ENCODE measurements around the gene RBSN.

GRCh38 chr3:15041950-15042349 is 57.0 kb downstream of the RBSN start:
- TF ChIP-seq CTCF (IDR thresholded peaks at IDR 0.05) = no peak
- no peak for TF ChIP-seq POLR2AphosphoS5 (IDR thresholded peaks at IDR 0.05)
- no peak for TF ChIP-seq EP300 (IDR thresholded peaks at IDR 0.05)

Measured in suprapubic skin (tissue), 4 donors.